Measurements from ENCODE around the gene ALG12.

Gene ALG12

GRCh38 chr22:49907807-49908206 lies 10.4 kb downstream of the ALG12 start:
- DNase-seq (ENCODE audit: low read depth), result no peak
- H3K4me3 ChIP-seq (ENCODE audit: low read depth, low read length), result no peak overlapping the region
- TF ChIP-seq CTCF (IDR thresholded peaks at IDR 0.05; ENCODE audit: low read depth, low read length) (no peak), POLR2A (IDR thresholded peaks at IDR 0.05; ENCODE audit: extremely low read depth, insufficient read length) (no peak), MAX (IDR thresholded peaks at IDR 0.05; ENCODE audit: low read depth, low read length) (no peak), MYC (IDR thresholded peaks at IDR 0.05; ENCODE audit: low read depth, low read length) (no peak)

- no peak overlapping the region for H3K4me3 ChIP-seq (ENCODE audit: low read depth, low read length)
Observed at GRCh38 chr22:49906799-49907290, 11.4 kb downstream of the ALG12 start.

GRCh38 chr22:49906071-49906798 lies 12.0 kb downstream of the ALG12 start:
- DNase-seq (ENCODE audit: low read depth), result no peak
- no peak overlapping the region for H3K4me3 ChIP-seq (ENCODE audit: low read depth, low read length)
- TF ChIP-seq POLR2A (IDR thresholded peaks at IDR 0.05; ENCODE audit: extremely low read depth, insufficient read length) (no peak), MAX (IDR thresholded peaks at IDR 0.05; ENCODE audit: low read depth, low read length) (no peak), CTCF (IDR thresholded peaks at IDR 0.05; ENCODE audit: low read depth, low read length) (no peak)

More at GRCh38 chr22:49906799-49907290, 11.4 kb downstream of the ALG12 start:
- TF ChIP-seq MAX (IDR thresholded peaks at IDR 0.05; ENCODE audit: low read depth, low read length), result no peak
- TF ChIP-seq CTCF (IDR thresholded peaks at IDR 0.05; ENCODE audit: low read depth, low read length), result no peak
- no peak for TF ChIP-seq MYC (IDR thresholded peaks at IDR 0.05; ENCODE audit: low read depth, low read length)
- no peak for TF ChIP-seq POLR2A (IDR thresholded peaks at IDR 0.05; ENCODE audit: extremely low read depth, insufficient read length)
- no peak for DNase-seq (ENCODE audit: low read depth)

- TF ChIP-seq CTCF (IDR thresholded peaks at IDR 0.05; ENCODE audit: low read depth, low read length) (no peak), MAX (IDR thresholded peaks at IDR 0.05; ENCODE audit: low read depth, low read length) (no peak), MYC (IDR thresholded peaks at IDR 0.05; ENCODE audit: low read depth, low read length) (no peak), POLR2A (IDR thresholded peaks at IDR 0.05; ENCODE audit: extremely low read depth, insufficient read length) (no peak)
- no peak overlapping the region for H3K4me3 ChIP-seq (ENCODE audit: low read depth, low read length)
- no peak for DNase-seq (ENCODE audit: low read depth)
Observed at GRCh38 chr22:49905465-49905864, 12.8 kb downstream of the ALG12 start.

- DNase-seq (ENCODE audit: low read depth), result no peak
- no peak for TF ChIP-seq MAX (IDR thresholded peaks at IDR 0.05; ENCODE audit: low read depth, low read length)
- TF ChIP-seq MYC (IDR thresholded peaks at IDR 0.05; ENCODE audit: low read depth, low read length), result no peak
- TF ChIP-seq POLR2A (IDR thresholded peaks at IDR 0.05; ENCODE audit: extremely low read depth, insufficient read length), result no peak
- TF ChIP-seq CTCF (IDR thresholded peaks at IDR 0.05; ENCODE audit: low read depth, low read length), result no peak
- H3K4me3 ChIP-seq (ENCODE audit: low read depth, low read length), result no peak overlapping the region
Observed at GRCh38 chr22:49904040-49904369, 14.2 kb downstream of the ALG12 start.

All from NB4 (cell line).